Activated CD4-positive, CD25-positive, alpha-beta regulatory T cell (primary cell): ENCODE measurements around the gene DNAH5.

Experiments
- DNase-seq, 4 experiments: peaks; one replicate each; lab custom pipeline; 2025; lab: John Stamatoyannopoulos, UW

Gene DNAH5

DNA sequence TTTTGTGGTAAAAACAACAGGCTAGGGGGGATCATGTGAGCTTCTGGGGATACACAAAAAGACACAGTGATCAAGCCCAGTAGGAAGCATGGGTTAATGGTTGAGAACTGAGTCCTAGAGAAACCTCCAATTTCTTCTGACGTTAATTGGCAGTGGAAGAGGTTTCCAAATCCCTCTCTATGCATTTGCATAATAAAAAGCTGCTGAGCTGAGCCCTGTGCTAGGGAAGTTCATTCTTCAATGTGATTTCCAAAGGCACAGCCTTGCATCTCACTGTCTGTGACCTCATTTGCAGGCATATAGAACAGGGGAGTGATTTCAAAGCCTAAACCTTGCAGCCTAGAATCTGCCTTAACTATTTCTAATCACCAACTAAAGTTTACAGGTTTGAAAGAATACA, 812 bp downstream of the DNAH5 start:
- no peak for DNase-seq

DNA sequence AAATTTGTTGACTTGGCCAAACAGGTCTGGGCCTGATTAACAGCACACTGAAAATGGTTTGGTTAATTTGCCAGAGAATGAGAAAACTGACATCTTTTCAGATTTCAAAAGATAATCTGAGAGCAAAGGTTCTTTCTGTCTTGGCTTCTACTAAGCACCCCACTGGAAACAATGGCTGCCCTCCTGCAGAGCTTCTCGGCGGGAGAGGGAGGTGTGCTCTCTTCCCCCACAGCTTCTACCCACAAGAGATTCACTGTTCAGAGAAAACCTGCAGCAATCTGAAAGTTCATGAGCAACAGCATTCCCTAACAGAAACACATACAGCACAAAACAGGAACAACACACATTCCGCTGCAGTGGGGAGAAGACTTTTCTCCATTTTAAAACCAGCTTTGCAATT, 3.0 kb downstream of the DNAH5 start:
- DNase-seq: no peak

DNA sequence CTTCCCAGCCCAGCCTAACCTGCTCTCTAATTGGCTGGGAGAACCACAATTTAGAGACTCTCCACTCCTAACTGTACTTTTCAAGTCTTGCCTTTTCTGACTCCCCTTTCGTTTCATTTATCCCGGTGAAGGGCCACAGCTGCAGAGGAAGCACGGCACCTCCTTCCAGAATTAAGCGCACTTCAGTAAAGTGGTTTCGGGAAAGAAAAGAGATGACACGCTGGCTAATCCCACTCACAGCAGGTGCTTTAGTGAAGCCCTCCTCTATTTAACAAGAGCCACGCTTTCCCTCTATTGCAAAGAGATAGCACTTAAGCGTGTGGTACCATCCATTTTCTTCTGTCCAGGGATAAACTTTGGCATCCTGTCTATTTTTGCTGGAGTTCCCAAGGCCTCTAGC, 4.8 kb downstream of the DNAH5 start:
- DNase-seq: no peak

DNA sequence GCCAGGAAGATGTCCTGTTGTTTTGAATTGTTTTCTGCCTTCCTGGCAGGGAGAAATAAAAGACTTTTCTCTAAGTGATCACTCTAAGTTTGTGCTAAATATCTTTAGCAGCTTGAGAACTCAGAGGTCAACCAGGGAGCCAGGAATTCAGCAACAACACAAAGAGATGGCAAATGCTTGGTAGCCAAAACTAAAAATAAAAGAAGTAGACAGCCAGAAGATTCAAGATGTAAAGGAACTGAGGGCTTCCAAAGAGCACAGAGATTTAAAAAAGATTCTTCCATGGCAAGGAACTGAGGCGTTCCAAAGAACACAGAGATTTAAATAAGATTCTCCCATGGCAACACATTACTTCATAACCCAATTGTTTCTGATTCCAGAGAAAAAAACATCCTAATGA, 9.6 kb downstream of the DNAH5 start:
- DNase-seq: no peak

DNA sequence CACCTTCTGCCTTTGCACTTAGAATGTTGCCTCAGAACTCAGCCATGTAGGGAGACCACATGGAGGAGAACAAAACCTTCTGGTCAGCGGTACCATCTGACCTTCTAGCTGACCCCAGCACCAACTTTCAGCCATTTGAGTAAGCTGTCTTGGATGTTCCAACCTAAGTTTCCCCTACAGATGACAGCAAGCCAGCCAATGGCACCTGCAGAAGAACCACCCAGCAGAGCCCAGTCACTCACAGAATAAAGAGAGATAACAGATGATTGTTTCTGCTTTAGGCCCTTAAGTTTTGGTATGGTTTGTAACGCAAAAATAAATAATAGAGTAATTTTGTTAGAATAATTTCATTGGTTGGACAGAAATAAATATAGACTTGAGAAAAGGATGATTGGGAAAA, 10.4 kb downstream of the DNAH5 start:
- DNase-seq: no peak

DNA sequence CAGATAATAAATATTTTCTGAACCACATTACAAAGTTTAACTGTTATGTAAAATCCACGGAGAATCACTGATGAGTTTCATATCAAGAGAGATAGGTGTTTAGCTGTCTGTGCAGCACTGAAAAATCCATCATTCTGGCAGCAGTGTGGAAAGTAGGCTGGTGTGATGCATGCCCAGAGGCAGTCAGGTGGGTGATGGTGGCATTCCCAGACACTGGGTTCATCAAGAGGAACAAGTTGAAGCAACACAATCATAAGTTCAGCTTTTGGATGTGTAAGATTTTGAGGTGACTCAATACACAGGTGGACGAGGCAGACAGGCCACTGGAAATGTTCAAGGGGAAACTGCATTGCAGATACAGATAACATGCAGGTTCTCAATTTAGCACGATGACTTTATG, 11.9 kb downstream of the DNAH5 start:
- DNase-seq: no peak

DNA sequence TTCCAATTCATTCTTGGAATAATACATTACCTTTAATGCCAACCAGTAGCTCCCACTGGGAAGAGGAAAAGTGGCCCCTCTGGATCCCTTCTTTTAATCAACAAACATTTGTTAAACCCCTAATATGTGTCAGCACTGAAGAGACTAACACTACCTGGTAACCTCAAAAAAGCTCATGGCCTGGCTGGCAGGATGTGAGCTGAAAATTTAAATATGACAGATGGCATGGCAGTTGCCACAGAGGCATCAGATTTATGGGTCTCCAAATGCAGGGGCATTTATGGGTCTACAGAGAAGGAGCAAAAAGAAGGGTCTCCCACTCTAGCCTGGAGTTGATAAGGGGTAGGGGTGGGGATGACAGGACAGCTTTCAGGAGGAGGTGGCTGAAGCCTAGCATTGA, 12.5 kb downstream of the DNAH5 start:
- DNase-seq: no peak

DNA sequence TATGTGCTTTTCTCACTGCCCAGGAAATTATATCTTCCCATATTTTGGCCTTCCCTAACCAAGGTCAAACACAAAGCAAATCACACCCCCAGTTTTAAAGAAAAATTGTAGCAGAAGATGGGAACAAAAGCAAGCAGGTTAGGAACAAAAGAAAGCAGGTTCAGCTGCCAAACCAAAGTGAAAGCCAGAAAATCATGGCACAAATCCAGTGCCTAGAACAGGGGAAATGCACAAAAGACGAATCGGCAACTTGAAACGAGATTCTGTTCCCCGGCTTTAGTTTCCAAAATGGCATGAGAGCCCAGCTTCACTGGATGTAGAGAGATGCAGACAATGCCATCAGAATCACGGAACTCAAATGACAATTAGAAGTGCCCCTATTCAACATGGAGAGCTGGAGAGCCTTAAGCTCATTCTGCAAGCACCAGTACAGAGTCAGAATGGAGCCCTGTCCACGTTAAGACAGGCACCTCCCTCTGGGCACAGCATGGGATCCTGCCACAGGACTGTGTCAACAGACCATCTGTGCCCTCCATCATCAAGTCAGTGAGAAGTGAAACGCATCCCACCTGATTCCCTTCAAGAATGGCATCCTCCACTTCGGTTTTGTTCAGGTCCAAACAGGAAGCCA, 13.8 kb downstream of the DNAH5 start:
- no peak for DNase-seq

DNA sequence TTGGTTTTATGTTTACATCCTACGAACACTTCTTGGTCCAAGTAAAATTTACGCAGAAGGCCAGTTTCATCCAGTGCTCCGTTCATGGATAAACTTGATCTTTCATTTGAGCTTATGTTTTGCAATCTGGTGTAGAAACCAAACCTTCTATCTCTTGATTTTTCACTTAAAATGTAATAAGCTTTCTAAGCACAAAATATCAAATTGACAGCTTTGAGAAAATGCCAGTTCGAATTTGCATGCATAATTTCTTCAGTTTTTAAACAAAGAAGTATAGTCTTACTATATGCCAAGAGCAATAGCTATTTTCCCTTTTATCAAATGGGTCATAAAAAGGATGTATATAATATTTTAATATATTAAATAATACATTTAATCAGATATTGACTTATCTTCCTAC, 17.8 kb downstream of the DNAH5 start:
- no peak for DNase-seq

DNA sequence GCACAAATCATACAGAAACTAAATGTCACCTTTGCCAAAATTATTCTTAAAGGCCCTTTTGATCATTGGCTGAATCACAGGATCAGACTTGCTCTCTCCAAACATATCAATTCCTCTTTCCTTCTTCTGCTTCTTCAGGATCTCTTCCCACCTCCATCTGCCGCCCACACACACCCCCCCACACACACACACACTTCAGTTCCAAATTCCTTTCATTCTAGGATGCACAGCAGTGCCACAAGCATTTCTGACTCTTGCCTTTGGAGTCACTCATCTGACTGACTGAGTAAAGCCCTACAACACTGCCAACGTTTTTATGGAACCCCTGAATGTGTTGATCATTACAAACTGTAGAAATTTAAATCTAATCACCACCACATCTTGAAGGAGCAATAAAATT, 22.9 kb downstream of the DNAH5 start:
- no peak for DNase-seq

DNA sequence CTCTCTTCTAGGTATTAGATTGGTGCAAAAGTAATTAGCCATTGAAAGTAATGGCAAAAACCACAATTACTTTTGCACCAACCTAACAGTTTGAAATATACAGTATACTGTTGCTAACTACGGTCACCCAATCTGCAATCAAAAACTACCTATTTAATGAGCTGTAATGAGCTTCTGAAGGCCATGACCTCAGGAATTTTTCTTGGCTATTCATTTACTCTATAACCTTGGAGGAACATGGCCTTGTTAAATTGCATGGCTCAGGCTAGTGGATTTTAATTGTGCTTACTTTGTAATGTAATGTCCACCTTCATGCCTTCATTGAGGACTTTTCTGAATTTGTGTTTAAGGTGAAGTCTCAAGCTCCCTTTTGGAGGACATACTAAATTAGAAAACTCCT, 24.7 kb downstream of the DNAH5 start:
- DNase-seq: no peak

DNA sequence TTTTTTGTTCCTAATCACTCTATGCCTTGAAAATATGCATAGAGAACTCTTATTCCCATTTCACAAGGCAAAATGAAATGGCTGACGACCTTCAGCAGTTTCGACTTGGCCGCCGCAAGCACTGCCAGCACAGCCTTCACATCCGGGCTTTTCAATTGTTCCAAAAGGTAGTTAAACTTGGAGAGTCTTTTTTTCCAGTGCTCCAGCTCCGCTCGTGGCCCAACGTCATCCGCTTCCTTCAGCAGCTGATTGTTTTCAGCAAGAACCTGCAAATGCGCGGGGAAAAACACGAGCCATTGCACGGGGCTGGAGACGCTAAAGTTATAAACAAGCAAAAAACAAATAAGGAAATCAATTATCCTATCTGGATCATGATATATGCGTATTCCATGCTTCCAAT, 25.4 kb downstream of the DNAH5 start:
- DNase-seq: no peak

DNA sequence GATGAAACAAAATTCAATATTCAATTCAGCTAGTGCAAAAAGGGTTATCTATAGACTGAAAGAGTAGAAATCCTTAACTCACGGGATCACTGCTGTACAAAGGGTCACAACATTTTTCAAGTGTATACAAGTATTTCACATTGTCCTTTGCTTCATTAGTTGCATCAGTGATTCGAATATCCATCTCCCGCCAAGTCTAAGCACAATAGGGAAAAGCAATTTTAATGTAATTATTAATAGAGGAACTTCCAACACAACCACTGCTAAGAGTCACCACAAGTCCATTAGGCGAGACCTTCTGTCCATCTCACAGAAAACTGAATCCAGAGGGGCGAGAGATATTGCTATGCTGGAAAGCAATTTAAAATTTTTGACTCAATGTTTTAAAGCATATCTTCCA, 27.4 kb downstream of the DNAH5 start:
- DNase-seq: no peak

DNA sequence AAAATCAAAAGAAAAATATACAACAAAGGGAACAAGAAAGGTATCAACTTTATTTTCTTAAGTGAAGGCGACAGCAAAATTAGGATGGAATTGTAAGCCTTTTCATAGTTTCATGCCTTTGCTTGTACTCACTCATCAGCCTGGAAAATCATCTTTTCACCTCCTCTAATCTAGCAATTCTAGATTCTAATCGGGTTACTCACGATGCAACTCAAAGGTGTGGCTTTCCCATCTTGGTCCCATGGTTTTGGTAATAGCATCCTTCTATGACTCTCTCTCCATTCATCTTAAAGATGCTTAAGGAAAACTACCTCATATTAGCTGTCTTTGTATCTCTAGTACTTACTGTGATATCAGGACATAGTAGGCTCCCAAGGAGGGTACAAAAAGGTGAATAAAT, 30.5 kb downstream of the DNAH5 start:
- DNase-seq: no peak

DNA sequence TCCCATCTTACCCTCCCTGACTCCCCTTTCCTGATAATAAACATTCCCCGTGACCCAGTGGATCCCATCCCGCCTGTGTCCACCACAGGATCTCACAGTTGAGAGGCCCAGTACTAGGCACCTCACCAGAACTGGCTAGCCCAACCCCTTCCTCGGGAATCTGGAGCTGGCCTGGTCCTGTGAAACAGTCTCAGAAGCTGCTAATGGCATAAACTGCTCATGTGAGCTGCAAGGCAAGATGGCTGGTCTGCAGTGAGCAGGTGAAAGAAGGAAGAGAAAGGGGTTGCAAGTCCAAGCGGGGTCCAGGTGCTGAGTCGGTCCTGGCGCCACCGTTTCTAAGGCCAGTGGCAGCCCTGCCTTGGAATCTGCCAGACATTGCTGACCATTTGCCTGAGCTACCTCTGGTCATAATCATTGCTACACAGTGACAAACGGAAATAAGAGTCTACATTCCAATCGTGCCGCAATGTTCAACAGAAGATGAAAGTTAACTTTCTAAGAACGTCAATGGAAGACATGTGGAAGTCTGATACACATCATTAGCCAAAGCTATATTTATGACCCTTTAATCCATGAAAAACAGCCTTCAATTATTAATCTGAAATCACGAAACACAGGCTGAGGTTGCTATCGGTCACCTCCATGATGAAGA, 33.7 kb downstream of the DNAH5 start:
- no peak for DNase-seq

DNA sequence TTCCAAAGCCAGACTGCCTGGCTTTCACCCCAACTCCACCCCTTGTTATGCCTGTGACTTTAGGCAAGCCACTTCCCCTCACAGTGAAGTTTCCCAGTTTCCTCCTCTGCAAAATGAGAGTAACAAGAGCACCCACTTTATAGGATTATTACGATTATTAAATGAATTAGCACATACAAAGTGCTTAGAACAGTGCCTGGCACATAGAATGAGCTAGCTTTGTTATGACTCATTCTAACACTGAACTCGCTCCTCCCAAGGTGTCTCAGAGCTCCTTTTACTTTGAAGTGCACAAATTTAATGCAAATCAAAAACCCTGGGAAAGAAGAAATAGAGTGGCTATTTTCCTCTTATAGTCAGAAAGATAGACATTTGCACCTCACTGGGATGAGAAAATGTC, 34.3 kb downstream of the DNAH5 start:
- DNase-seq: no peak

DNA sequence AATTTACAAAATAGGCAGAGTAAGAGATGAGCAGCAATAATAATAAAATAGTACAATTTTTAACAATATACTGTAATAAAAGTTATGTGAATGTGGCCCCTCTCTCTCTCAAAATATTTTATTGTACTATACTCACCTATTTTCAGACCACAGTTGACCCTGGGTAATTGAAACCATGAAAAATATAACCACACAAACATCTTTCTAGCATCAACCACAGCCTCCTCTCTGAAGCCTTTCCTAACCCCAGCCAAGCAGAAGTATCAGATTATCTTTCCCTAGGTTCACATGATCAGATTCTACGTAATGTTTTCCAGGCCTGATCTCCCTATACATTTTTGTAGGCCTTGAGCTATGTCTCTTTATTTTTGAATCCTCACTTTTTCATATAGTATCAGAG, 35.2 kb downstream of the DNAH5 start:
- DNase-seq: no peak

DNA sequence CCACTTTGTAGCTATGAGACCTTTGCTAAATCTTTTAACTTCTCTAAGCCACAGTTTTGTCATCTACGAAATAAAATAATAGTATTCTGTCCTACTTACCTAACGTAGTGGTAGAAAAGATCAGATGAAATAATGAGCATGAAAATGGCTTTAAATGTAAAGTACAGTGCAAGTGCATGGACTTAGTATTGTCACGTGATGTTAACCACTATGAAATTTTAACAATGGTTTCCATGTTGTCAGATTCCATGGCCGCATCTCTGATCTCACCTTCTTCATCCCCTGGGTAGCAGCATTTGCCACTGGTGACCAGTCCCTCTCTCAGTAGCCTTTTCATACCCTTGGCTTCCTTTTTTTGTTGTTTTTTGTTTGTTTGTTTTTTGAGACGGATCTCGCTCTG, 45.9 kb downstream of the DNAH5 start:
- DNase-seq: no peak

DNA sequence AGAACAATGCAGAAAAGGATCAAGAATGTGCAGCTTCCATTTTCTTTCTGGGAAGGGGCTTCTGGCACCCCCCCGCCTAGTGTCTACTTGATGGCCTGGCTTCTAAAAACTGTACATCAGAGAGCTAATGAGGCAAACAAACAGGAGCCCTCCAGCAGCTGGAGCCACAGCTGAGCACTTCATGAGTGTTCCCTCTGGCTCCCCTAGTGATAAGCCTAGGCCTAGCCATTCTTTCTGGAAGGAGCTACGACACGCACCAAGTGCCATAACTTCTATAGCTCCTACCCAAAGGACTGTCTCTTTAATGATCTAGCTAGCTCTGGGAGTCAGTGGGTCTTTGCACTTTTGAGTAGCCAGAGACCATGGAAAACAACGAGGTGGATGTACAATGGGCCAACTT, 66.1 kb downstream of the DNAH5 start:
- no peak for DNase-seq

DNA sequence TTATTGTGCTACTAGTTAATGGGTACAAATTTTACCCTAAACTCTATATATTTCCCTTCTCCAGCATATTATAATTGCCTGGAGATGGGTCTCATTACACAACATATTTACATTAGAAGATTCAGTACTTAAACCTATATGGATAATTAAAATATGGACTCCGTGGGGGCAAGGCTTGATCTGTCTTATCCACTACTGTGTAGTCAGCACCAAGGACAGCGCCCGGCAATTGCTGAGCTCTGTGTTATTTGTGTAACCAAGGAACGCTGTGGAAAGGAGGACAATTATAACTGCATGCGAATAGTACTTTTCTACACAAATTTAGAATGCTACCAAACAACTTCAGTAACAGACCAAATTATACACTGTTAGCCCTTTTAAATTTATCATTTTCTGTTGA, 77.7 kb downstream of the DNAH5 start:
- no peak for DNase-seq

DNA sequence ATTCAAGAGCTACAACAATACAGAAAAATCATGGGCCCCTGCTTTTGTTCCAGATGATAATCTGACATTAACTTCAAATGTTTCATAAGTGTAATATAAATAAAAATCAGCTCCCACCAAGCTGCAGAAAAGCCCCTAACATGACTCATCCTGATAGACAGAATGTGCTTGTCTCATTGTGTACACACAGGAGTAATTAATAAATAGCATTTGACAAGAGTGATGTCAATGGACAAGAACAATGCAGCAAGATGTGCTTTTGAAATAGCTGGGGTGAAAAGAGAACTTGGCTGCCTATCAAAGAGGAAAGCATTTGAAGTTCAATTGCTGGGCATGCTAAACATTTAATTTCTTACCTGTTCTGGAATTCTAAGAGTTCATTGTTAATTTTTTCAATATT, 79.2 kb downstream of the DNAH5 start:
- no peak for DNase-seq

DNA sequence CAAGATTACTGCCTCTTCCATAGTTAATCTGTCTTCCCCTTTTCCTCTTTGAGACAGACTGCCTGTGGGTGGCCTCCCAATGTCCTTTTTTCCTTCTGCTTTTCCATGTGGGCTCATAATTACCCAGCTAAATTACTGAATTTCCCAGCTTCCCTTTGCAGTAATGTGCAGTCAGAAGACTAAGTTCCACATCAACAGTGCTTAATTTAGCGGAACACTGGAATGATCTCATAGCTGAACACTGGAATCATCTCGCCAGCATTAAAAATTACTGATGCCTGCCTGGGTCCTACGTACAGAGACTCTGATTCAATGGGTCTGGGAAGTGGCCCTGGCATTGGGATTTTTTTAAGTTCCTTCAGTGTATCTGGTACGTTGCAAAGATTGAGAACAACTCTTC, 84.3 kb downstream of the DNAH5 start:
- DNase-seq: no peak

DNA sequence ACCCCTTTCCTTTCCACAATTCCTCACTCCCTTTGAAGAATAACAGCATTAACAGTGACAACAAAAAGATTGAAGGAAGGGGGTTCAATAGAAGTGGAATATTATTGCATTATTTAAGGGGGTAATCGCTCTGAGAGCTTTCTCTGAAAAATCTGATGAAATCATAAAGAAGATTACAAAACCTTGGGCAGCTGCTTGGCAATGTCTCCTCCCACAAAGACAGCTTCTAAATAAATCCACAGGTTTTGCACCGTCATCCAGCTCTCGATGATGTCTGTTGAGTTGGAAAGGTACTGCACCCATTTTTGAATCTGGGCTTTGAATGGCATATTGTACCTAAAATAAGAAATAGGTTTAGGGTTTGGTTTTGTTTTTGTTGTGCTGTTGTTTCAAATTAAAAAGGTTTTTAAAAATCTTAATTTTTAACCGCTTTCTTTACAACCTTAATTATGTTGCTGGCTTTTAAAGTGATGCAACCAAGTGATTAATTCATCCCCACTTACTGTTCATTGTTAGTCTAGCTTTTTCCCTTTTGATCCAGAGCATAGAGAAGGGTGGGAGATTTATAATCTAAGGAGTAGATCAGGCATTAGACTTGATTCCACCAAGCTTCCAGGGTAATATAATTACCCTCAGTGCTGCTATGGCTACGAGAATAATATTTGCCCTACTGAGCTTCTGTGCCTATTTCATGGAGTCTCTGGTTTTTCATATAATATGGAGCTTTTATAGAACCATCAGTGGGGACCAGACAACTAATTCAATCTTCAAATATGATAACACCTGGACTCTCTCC, 85.0 kb downstream of the DNAH5 start:
- DNase-seq: no peak
